H1 (cell line): Measurements from ENCODE around the gene CCDC9B. TPM values are rescaled to one million over a fixed set of nuclear protein-coding genes. Genes with fewer than 3 reads are reported as not detected.

ENCODE experiments used
- CTCF ChIA-PET: fragments of 300-600 bp; sonication (Branson Sonifier 250); formaldehyde crosslinking; loops from one replicate; lab custom pipeline; 2021; ENCODE audit not compliant: partially characterized antibody; lab: Charles Lee
- POLR2A ChIA-PET: fragments of 300-600 bp; sonication (Branson Sonifier 250); formaldehyde crosslinking; loops from one replicate; lab custom pipeline; 2021; ENCODE audit warnings: inconsistent platforms; ENCODE audit not compliant: partially characterized antibody; lab: Charles Lee
- DNase-seq, 2 experiments: peaks; one replicate each; pipeline versions ENCODE4 v3.0.0 to v3.0.0-alpha.2; 2010 to 2022; ENCODE audit warnings: low spot score in 2 of 2, low read depth in 1 of 2, mixed read lengths in 1 of 2
- FAIRE-seq: peaks from 2 replicates; lab custom pipeline; 2011; peaks lifted over from hg19 to GRCh38; lab: Jason Lieb, UNC
- H2AFZ ChIP-seq: 2 replicates; pipeline ENCODE4 v1.8.1; 2012; ENCODE audit warnings: low read length, inconsistent platforms
- H2AK5ac ChIP-seq: 2 replicates; pipeline ENCODE4 v1.6.1; 2013; ENCODE audit warnings: low read depth, low read length
- H2BK120ac ChIP-seq: replicated peaks from 2 replicates; pipeline ENCODE3; 2013; ENCODE audit warnings: low read depth, low read length, inconsistent platforms
- H2BK12ac ChIP-seq: 2 replicates; pipeline ENCODE4 v1.6.1; 2013; ENCODE audit warnings: low read depth, low read length
- H2BK15ac ChIP-seq: 2 replicates; pipeline ENCODE4 v1.6.1; 2013; ENCODE audit warnings: low read length
- H2BK20ac ChIP-seq: 2 replicates; pipeline ENCODE4 v1.6.1; 2013; ENCODE audit warnings: low read length
- H2BK5ac ChIP-seq: 2 replicates; pipeline ENCODE4 v1.6.1; 2013; ENCODE audit warnings: low read depth, low read length
- H3K14ac ChIP-seq: 2 replicates; pipeline ENCODE4 v1.6.1; 2013; ENCODE audit warnings: inconsistent platforms; ENCODE audit not compliant: insufficient read length
- H3K18ac ChIP-seq: 2 replicates; pipeline ENCODE4 v1.6.1; 2013; ENCODE audit warnings: low read length; ENCODE audit errors: extremely low read depth
- H3K23ac ChIP-seq: 2 replicates; pipeline ENCODE4 v1.6.1; 2013; ENCODE audit warnings: inconsistent platforms; ENCODE audit not compliant: insufficient read length
- H3K23me2 ChIP-seq: 2 replicates; pipeline ENCODE4 v1.6.1; 2013; ENCODE audit warnings: low read depth, low read length
- H3K27ac ChIP-seq: 2 replicates; pipeline ENCODE4 v1.6.1; 2011; ENCODE audit warnings: low read depth, low read length, inconsistent platforms
- H3K27me3 ChIP-seq, 4 experiments: replicated peaks in 1 of 4; 1 replicate in 1 of 4; 2 replicates in 3 of 4; pipeline versions ENCODE4 v1.6.1 to v1.8.1; 2011 to 2013; ENCODE audit warnings: low read length in 3 of 4, mild to moderate bottlenecking in 3 of 4, inconsistent platforms in 2 of 4, mixed read lengths in 2 of 4, moderate library complexity in 1 of 4; ENCODE audit not compliant: control insufficient read depth in 3 of 4, insufficient read depth in 3 of 4; ENCODE audit errors: extremely low read depth in 1 of 4
- H3K36me3 ChIP-seq, 4 experiments: 2 replicates each; pipeline versions ENCODE4 v1.6.1 to v1.8.1; 2011 to 2013; ENCODE audit warnings: mild to moderate bottlenecking in 4 of 4, low read length in 3 of 4, moderate library complexity in 2 of 4, control low read depth in 1 of 4, inconsistent platforms in 1 of 4; ENCODE audit not compliant: insufficient read depth in 4 of 4, control insufficient read depth in 2 of 4
- H3K4ac ChIP-seq: replicated peaks from 2 replicates; pipeline ENCODE3; 2013; ENCODE audit warnings: low read length, low read depth, mixed read lengths, inconsistent platforms; ENCODE audit not compliant: insufficient read length
- H3K4me1 ChIP-seq, 4 experiments: replicated peaks in 1 of 4; 1 replicate in 1 of 4; 2 replicates in 3 of 4; pipeline versions ENCODE4 v1.6.1 to v1.8.1; 2011 to 2013; ENCODE audit warnings: low read length in 3 of 4, inconsistent platforms in 2 of 4, mixed read lengths in 1 of 4; ENCODE audit not compliant: insufficient read depth in 4 of 4, control insufficient read depth in 3 of 4
- H3K4me2 ChIP-seq, 2 experiments: 2 replicates each; pipeline versions ENCODE4 v1.6.1 to v1.8.1; 2011 to 2013; ENCODE audit warnings: low read depth in 2 of 2, low read length in 2 of 2, control low read depth in 1 of 2, inconsistent platforms in 1 of 2, mild to moderate bottlenecking in 1 of 2; ENCODE audit not compliant: insufficient read depth in 1 of 2
- H3K4me3 ChIP-seq, 4 experiments: fragments of 200-600, 300-600 bp in 1 of 4; sonication (generic), shearing (Covaris generic), sonication (Bioruptor Twin) in 1 of 4; 2 replicates each; pipeline versions ENCODE4 v1.5.1 to v1.8.1; 2011 to 2016; ENCODE audit warnings: low read length in 4 of 4, low read depth in 3 of 4, control low read depth in 2 of 4, inconsistent platforms in 2 of 4, mild to moderate bottlenecking in 2 of 4, mixed read lengths in 1 of 4, moderate library complexity in 1 of 4; ENCODE audit not compliant: insufficient read depth in 2 of 4; ENCODE audit errors: extremely low read depth in 1 of 4
- H3K56ac ChIP-seq: replicated peaks from 2 replicates; pipeline ENCODE3; 2013; ENCODE audit warnings: low read depth, mild to moderate bottlenecking, mixed read lengths, low read length, inconsistent platforms; ENCODE audit not compliant: insufficient read length
- H3K79me1 ChIP-seq: 2 replicates; pipeline ENCODE4 v1.6.1; 2013; ENCODE audit warnings: low read depth, low read length, control low read depth
- H3K79me2 ChIP-seq, 2 experiments: 2 replicates each; pipeline versions ENCODE4 v1.6.1 to v1.8.1; 2012 to 2013; ENCODE audit warnings: low read length in 2 of 2, mild to moderate bottlenecking in 2 of 2, inconsistent platforms in 1 of 2; ENCODE audit not compliant: insufficient read depth in 2 of 2, control insufficient read depth in 1 of 2
- H3K9ac ChIP-seq, 4 experiments: replicated peaks in 1 of 4; 1 replicate in 1 of 4; 2 replicates in 3 of 4; pipeline versions ENCODE4 v1.6.1 to v1.8.1; 2011 to 2013; ENCODE audit warnings: low read depth in 3 of 4, low read length in 3 of 4, control low read depth in 2 of 4, mild to moderate bottlenecking in 2 of 4, moderate library complexity in 2 of 4, inconsistent platforms in 1 of 4; ENCODE audit errors: extremely low read depth in 1 of 4
- H3K9me3 ChIP-seq, 2 experiments: 2 replicates each; pipeline versions ENCODE4 v1.6.1 to v1.8.1; 2012 to 2013; ENCODE audit warnings: mild to moderate bottlenecking in 2 of 2, moderate library complexity in 2 of 2, control low read depth in 1 of 2, inconsistent platforms in 1 of 2, low read depth in 1 of 2, low read length in 1 of 2, mixed read lengths in 1 of 2; ENCODE audit not compliant: insufficient read depth in 2 of 2
- H4K20me1 ChIP-seq, 2 experiments: replicated peaks in 1 of 2; 2 replicates each; pipeline versions ENCODE3 to v1.8.1; 2011 to 2013; ENCODE audit warnings: inconsistent platforms in 2 of 2, low read length in 2 of 2, mild to moderate bottlenecking in 1 of 2; ENCODE audit not compliant: insufficient read depth in 2 of 2, control insufficient read depth in 1 of 2
- H4K5ac ChIP-seq: 2 replicates; pipeline ENCODE4 v1.6.1; 2013; ENCODE audit warnings: low read length, low read depth, mixed read lengths, inconsistent platforms; ENCODE audit not compliant: insufficient read length
- H4K8ac ChIP-seq: 2 replicates; pipeline ENCODE4 v1.8.0; 2013; ENCODE audit warnings: mild to moderate bottlenecking, moderate library complexity, low read length, inconsistent platforms; ENCODE audit not compliant: insufficient read depth; ENCODE audit errors: extremely low read depth
- H4K91ac ChIP-seq: replicated peaks from 2 replicates; pipeline ENCODE3; 2013; ENCODE audit warnings: low read length, mixed read lengths, inconsistent platforms; ENCODE audit not compliant: insufficient read length
- ATF3 ChIP-seq: IDR thresholded peaks from 2 replicates; pipeline ENCODE4 v1.6.1; 2011; ENCODE audit warnings: low read depth, mild to moderate bottlenecking, low read length; ENCODE audit not compliant: insufficient read depth
- BACH1 ChIP-seq: IDR thresholded peaks from 2 replicates; pipeline ENCODE4 v1.6.1; 2012; ENCODE audit warnings: low read length, improper control_type of control experiment
- CEBPB ChIP-seq: IDR thresholded peaks from 2 replicates; pipeline ENCODE4 v1.6.1; 2012; ENCODE audit warnings: low read depth, low read length
- CREB1 ChIP-seq: IDR thresholded peaks from 2 replicates; pipeline ENCODE4 v1.6.1; 2012; ENCODE audit warnings: inconsistent platforms
- HDAC2 ChIP-seq, 2 experiments: fragments of 300-600 bp in 1 of 2; sonication (generic) in 1 of 2; IDR thresholded peaks; 2 replicates each; pipeline ENCODE4 v1.6.1; 2011 to 2012; ENCODE audit warnings: low read depth in 2 of 2, low read length in 2 of 2, mild to moderate bottlenecking in 2 of 2, moderate library complexity in 2 of 2, borderline replicate concordance in 1 of 2, inconsistent platforms in 1 of 2
- KDM4A ChIP-seq: IDR thresholded peaks from one replicate; pipeline ENCODE4 v1.7.1; 2012; ENCODE audit warnings: low read depth, mild to moderate bottlenecking, moderate library complexity, low read length, inconsistent platforms; ENCODE audit not compliant: severe bottlenecking
- SAP30 ChIP-seq: fragments of 300-600 bp; sonication (generic); IDR thresholded peaks from 2 replicates; pipeline ENCODE4 v1.7.1; 2012; ENCODE audit warnings: low read length, moderate library complexity, mild to moderate bottlenecking, inconsistent platforms; ENCODE audit not compliant: insufficient read depth, insufficient replicate concordance
- WGBS, 2 experiments: shearing (Covaris generic) in 1 of 2; methylation state at CpG; one replicate each; pipeline versions ENCODE4 v1.1.6 to v1.1.7; 2013 to 2015; ENCODE audit warnings: low lambda C conversion rate in 2 of 2, mixed read lengths in 2 of 2, inconsistent platforms in 1 of 2, low coverage in 1 of 2, missing lambda C conversion rate in 1 of 2; ENCODE audit not compliant: insufficient replicate concordance in 2 of 2, insufficient coverage in 1 of 2, insufficient read length in 1 of 2; ENCODE audit errors: extremely low coverage in 1 of 2, missing lambda C conversion rate in 1 of 2; 5-methylcytosine and 5-hydroxymethylcytosine counted together
- polyA plus RNA-seq, 7 experiments: library from polyadenylated mRNA; depleted of rRNA in 3 of 7; stranded (reverse) in 5 of 7; unstranded in 2 of 7; fragments of >200 nt in 5 of 7; fragments of 200-250 nt in 2 of 7; gene quantifications; 1 replicate in 5 of 7; 2 replicates in 1 of 7; 4 replicates in 1 of 7; pipeline versions ENCODE4 v1.2.1 to v1.2.3, GENCODE V29; 2011 to 2013; ENCODE audit warnings: missing spikeins in 2 of 7, mixed read lengths in 2 of 7
- total RNA-seq: library from RNA; stranded (reverse); fragmentation: NEBNext Ultra II Directional; extraction: Animal tissue kit (Norgen Biotek cat#: 25700); gene quantifications from 2 replicates; pipeline ENCODE4 v1.2.1, GENCODE V29; 2021

CCDC9B gene
- total and polyA plus RNA-seq, 2 of the 8 experiments (the other 6 are each of a cell fraction or from before 2014, with no cell fraction given), result 0.45 to 0.78 TPM

- Histone ChIP-seq H3K23me2 (peaks cover 9% of the 10 kb centered on the region), H3K27me3 (peaks cover 0 to 18% (median 7%) of the 10 kb centered on the region in 4 experiments; a peak in 3 of 7 replicates), H3K79me2 (no peaks in the 10 kb centered on the region), H3K27ac (no peak overlapping the region), H2BK120ac (no peak overlapping the region), H3K4me1 (peaks cover 11 to 19% (median 15%) of the 10 kb centered on the region in 4 experiments), H4K8ac (no peak overlapping the region), H2AFZ (peak overlapping the region; percentile 55; the same call in 1 of the 2 replicates), H3K56ac (no peak overlapping the region), H2BK5ac (no peak overlapping the region), H4K20me1 (peaks cover 0 to 2% of the 10 kb centered on the region in 2 experiments), H3K79me1 (no peaks in the 10 kb centered on the region), H2BK12ac (no peak overlapping the region), H2AK5ac (no peak overlapping the region), H3K4me3 (peak overlapping the region; percentile 26 to 62 (median 56)), H4K91ac (peak overlapping the region; percentile 10), H3K23ac (no peak overlapping the region), H3K4me2 (peak overlapping the region; percentile 67 to 97), H3K14ac (no peak overlapping the region), H3K36me3 (no peaks in the 10 kb centered on the region), H3K9me3 (no peaks in the 10 kb centered on the region), H2BK20ac (no peak overlapping the region), H3K18ac (peak overlapping the region; percentile 75; the same call in 1 of the 2 replicates), H3K4ac (no peak overlapping the region), H3K9ac (no peak overlapping the region), H4K5ac (no peak overlapping the region), H2BK15ac (no peak overlapping the region)
- CTCF ChIA-PET, result interaction anchor here (1.6 to 27.4 kb wide), 3 partner anchors 7 to 44 kb away, joined by 4 to 452 read pairs (median 250); partner anchors contain the start of gene CCDC9B
- TF ChIP-seq KDM4A (peak; percentile 41), CEBPB (0 out of 2 replicates have a peak, but pooled peaks have one; percentile 9), ATF3 (no peak), HDAC2 (IDR thresholded peaks at IDR 0.05; ENCODE audit: borderline replicate concordance in 1 of 2, low read depth in 2 of 2, low read length in 2 of 2) (0 out of 4 replicates have a peak, but pooled peaks of 1 of the 2 experiments have one; percentile 9), BACH1 (no peak), SAP30 (peak; percentile 62), CREB1 (no peak)
- POLR2A ChIA-PET, result interaction anchor here (0.6 to 1.6 kb wide), 3 partner anchors 18 to 61 kb away, joined by 3 to 5 read pairs (median 4); partner anchors contain the start of genes CCDC9B and KNSTRN
- 16% methylated on average over 18 of the region's 31 CpGs; no CpG with 5 or more reads in 1 of the 2 experiments for WGBS, 2 experiments
- DNase-seq (no peak), FAIRE-seq (no peak)
These were observed 18.0 kb upstream of the CCDC9B start for GRCh38 chr15:40358471-40359353.
